HG03571 (cell line): ENCODE measurements around the gene GTPBP3.
A peak's percentile ranks its signal among the peaks of the same experiment; 100 is the strongest.
"Not testable (repeated sequence)": the region's sequence is repeated elsewhere in the genome, so short reads cannot be mapped to it uniquely, and the experiment has no call there.

Experiments
- ATAC-seq: cut with Tn5 transposase; IDR thresholded peaks from one replicate; pipeline ENCODE4 v1.9.1; 2021; ENCODE audit not compliant: unreplicated experiment

The GTPBP3 gene

GRCh38 chr19:17340871-17341357 is 3.6 kb downstream of the GTPBP3 start:
- no peak for ATAC-seq

DNA sequence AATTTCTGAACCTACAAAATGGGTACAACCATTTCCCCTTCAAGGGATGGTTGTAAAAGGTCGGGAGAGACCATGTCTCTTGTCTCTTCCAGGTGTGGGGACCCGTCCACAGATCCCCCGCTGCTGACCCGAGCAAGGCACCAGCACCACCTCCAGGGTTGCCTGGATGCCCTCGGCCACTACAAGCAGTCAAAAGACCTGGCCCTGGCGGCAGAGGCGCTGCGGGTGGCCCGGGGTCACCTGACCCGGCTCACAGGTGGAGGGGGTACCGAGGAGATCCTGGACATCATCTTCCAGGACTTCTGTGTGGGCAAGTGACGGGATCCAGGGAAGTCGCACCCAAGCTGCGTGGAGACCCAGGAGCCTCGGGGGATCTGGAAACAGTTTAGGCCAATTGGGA is 4.0 kb downstream of the GTPBP3 start:
- no peak for ATAC-seq

- ATAC-seq = no peak
These were observed 4.5 kb downstream of the GTPBP3 start for GRCh38 chr19:17341845-17342244.

DNA sequence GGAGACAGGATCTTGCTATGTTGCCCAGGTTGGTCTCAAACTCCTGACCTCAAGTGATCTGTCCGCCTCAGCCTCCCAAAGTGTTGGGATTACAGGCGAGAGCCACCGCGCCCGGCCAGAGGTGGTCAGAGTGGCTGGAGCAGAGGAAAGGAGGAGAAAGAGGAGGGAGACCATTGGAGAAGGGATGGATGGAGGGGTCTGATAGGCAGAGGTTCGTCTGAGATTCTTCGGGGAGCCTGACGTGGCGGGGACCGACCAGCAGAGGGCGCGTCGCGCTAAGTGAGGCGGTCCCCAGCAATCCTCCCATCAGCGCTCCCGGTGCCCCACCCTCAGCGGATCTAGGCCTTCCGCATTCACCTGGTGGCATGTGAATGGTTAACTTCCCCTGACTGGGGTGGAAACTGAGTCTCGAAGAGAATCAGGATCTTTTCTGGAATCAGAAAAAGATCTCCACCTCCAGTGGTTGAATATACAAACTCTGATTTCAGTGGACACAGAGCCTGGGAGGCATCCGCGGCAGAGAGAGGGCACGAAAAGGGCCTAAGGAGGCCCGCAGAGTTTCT is 8.8 kb downstream of the GTPBP3 start:
- ATAC-seq = no peak

DNA sequence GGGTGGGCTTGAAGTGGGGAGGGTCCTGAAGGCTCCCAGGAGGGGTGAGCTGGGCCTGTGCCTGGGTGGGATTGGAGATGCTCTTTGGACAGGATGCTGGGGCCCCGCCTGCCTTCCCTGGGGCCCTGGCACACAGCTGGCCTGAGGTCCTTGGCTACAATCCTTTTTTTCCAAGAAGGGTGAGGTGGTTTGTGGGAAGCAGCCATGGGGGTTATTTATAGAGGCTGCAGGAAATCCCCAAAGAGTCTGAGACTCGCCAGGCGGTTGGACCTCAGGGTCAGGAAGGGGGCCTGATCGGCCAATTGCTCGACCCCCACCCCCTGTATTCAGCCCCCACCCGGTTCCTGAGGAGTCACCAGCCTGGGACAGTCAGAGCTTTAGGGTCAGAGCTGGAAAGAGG is 10.0 kb downstream of the GTPBP3 start:
- ATAC-seq = no peak

DNA sequence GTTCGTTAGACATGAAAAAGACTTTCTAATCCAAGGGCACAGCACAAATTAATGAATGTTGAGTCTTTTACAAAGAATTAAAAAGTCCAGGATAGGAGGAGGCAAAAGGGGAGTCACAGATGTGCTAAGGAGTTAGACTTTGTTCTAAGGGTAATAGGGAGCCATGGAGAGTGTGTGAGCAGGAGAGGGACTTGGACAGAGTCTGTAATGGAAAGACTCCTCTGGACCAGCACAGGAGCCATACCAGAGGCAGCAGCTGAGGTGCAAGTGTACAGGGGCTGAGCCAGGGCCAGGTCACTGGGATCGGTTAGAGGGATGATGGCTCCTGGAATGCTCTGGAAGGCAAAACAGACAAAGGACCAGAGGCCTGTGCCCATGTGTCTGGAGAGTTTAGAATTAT is 10.5 kb downstream of the GTPBP3 start:
- no peak for ATAC-seq

- ATAC-seq = no peak
These were observed 11.3 kb downstream of the GTPBP3 start for GRCh38 chr19:17348700-17349099.

GRCh38 chr19:17351815-17352435 is 14.6 kb downstream of the GTPBP3 start:
- no peak for ATAC-seq

- ATAC-seq = no peak
These were observed 15.4 kb downstream of the GTPBP3 start for GRCh38 chr19:17352608-17353280.

- no peak for ATAC-seq
These were observed 16.0 kb downstream of the GTPBP3 start for GRCh38 chr19:17353386-17353785.

- no peak for ATAC-seq
These were observed 19.8 kb downstream of the GTPBP3 start for GRCh38 chr19:17357078-17357666.

GRCh38 chr19:17357724-17358123 is 20.4 kb downstream of the GTPBP3 start:
- ATAC-seq = no peak

- no peak for ATAC-seq
These were observed 21.0 kb downstream of the GTPBP3 start for GRCh38 chr19:17358395-17358794.

DNA sequence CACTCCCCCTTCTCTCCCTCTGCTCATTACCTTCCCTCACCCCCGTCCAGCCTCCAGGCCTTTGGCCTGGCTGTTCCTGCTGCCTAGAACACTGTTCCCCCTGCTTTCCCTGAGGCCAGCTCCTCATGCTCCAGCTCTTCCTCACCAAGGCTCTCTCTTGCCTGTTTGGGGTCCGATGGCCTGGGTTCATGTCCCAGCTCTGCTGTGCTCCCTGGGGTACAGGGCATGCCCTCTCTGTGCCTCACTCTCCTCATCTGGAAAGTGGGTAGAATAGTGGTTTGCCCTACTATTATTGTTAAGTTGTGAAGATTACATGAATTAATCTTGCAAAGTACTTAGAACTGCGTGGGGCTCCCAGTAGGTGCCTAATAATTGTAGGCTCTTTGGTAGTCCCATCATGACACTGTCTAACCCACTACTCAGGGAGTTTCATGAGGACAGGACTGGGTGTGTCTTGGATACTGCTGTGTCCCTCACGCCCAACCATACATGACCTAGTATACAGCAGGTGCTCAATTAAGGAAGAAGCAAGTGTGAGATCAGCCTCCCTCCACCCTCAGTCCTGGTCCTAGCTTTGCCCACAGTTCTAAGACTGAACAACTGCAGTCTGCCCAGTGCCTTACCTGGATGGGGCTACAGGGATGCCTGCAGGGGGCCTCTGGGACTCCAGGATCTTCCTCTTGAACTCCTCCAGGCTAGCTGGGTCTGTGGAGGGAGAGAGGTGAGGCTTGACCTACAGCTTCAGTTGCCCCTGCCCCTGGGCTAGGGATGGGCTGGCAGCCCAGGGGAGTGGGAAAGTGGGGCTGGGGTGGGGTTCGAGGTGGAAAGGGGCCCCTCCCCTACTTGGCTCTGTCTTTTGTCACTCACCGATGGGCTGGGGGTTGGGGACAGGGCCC is 22.8 kb downstream of the GTPBP3 start:
- ATAC-seq = no peak

DNA sequence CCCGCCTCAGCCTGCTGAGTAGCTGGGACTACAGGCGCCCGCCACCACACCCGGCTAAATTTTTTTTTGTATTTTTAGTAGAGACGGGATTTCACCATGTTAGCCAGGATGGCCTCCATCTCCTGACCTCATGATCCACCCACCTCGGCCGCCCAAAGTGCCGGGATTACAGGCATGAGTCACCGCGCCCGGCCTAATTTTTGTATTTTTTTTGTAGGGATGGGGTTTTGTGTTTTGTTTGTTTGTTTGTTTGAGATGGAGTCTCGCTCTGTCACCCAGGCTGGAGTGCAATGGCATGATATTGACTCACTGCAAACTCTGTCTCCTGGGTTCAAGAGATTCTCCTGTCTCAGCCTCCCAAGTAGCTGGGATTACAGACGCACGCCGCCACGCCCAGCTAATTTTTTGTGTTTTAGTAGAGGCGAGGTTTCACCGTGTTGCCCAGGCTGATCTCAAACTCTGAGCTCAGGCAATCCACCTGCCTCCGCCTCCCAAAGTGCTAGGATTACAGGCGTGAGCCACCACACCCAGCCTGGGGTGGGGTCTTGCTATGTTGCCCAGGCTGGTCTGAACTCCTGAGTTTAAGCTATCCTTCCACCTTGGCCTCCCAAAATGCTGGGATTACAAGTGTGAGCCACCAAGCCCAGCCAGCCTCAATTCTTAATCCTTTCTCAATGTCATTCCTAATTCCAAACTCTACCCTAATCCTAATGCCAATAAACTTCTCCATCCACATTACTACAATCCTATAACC is 26.7 kb downstream of the GTPBP3 start:
- ATAC-seq = not testable (repeated sequence)

DNA sequence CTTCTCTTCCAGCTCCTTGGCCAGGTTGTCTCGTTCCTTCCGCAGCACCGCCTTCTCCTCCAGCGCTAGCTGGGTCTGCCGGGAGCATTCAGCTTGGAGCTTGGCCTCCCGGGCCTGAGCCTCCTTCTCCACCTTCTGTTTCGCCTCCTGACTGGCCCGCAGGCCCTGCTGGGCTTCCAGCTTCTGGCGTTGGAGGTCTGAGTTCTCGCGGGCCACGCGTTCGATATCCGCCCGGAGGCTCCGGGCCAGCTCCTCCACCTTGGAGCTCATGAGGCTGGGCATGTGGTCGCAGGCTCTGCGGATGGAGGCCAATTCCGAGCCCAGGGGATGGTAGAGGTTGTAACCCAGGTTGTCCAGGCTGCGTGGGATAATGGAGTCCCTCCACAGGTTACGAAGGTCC is 28.0 kb downstream of the GTPBP3 start:
- no peak for ATAC-seq

DNA sequence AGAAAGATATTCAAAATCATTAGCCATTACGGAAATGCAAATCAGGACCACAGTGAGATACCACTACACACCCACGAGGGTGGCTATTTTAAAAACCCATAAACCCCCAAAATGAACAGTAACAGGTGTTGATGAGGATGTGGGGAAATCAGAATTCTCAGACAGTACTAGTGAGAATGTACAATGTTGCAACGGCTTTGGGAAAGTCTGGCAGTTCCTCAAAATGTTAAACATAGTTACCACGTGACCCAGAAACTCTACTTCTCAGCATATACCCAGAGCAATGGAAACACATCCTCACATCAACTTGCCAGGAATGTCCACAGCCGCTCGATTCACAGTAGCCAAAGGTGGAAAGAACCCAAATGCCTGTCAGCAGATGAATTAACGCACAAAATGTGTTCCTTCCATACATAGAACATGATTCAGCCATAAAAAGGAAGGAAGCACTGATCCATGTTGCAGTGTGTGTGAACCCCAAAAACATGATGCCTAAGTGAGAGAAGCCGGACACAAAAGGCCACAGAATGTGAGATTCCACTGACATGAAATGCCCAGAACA is 32.8 kb downstream of the GTPBP3 start:
- ATAC-seq = peak; percentile 72

- ATAC-seq = no peak
These were observed 39.7 kb downstream of the GTPBP3 start, which contains the start of gene PLVAP for GRCh38 chr19:17376935-17377600. Gene PLVAP, minus strand, starts transcription at chr19:17377342. Its CDS starts 54 bp downstream, at chr19:17377288.

GRCh38 chr19:17378271-17378670 is 40.9 kb downstream of the GTPBP3 start:
- no peak for ATAC-seq
